Bone marrow (tissue), 2 donors: Measurements from ENCODE around the gene SLBP.
"Not testable (repeated sequence)": the region's sequence is repeated elsewhere in the genome, so short reads cannot be mapped to it uniquely, and the experiment has no call there.

ENCODE experiments used
- DNase-seq, 2 donors: peaks; one replicate each; lab custom pipeline; 2025; lab: John Stamatoyannopoulos, UW

The SLBP gene

GRCh38 chr4:1711571-1712215, 426 bp downstream of the SLBP start:
- DNase-seq = no peak

GRCh38 chr4:1711055-1711570, 1.0 kb downstream of the SLBP start:
- no peak for DNase-seq

- DNase-seq = no peak
Observed at GRCh38 chr4:1708581-1708980, 3.5 kb downstream of the SLBP start.

GRCh38 chr4:1706358-1706757, 5.8 kb downstream of the SLBP start:
- DNase-seq = no peak

- DNase-seq = no peak
Observed at GRCh38 chr4:1705732-1706131, 6.4 kb downstream of the SLBP start.

GRCh38 chr4:1703867-1704266, 8.3 kb downstream of the SLBP start:
- no peak for DNase-seq

- DNase-seq = not testable (repeated sequence)
Observed at GRCh38 chr4:1701671-1702070, 10.4 kb downstream of the SLBP start.

GRCh38 chr4:1695913-1696312, 16.2 kb downstream of the SLBP start:
- DNase-seq = no peak

GRCh38 chr4:1693131-1693896, 18.8 kb downstream of the SLBP start:
- peak; percentile 12 to 16 for DNase-seq

- no peak for DNase-seq
Observed at GRCh38 chr4:1691737-1692373, 20.3 kb downstream of the SLBP start.

- DNase-seq = no peak
Observed at GRCh38 chr4:1690698-1691097, 21.4 kb downstream of the SLBP start.

GRCh38 chr4:1686440-1687036, 25.6 kb downstream of the SLBP start:
- DNase-seq = no peak

GRCh38 chr4:1685235-1686150, 26.6 kb downstream of the SLBP start:
- DNase-seq = no peak

GRCh38 chr4:1684506-1685234, 27.4 kb downstream of the SLBP start:
- peak; percentile 59 to 76 for DNase-seq

- DNase-seq = peak in 1 of 2 donors; percentile 46
Observed at GRCh38 chr4:1683736-1684505, 28.2 kb downstream of the SLBP start, which contains the start of gene FAM53A. TSS of gene FAM53A (minus strand) at chr4:1684313. CDS start at chr4:1668741, 15,572 bp downstream.

- DNase-seq = no peak
Observed at GRCh38 chr4:1683261-1683735, 28.8 kb downstream of the SLBP start.

- DNase-seq = no peak
Observed at GRCh38 chr4:1682860-1683259, 29.3 kb downstream of the SLBP start.

- DNase-seq = no peak
Observed at GRCh38 chr4:1678244-1678643, 33.9 kb downstream of the SLBP start.
